Measurements from ENCODE around the gene YWHAH.

GRCh38 chr22:31947296-31947695 is 3.0 kb downstream of the YWHAH start:
- TF ChIP-seq POLR2AphosphoS5 (IDR thresholded peaks at IDR 0.05; ENCODE audit: low read depth) = no peak
- TF ChIP-seq, protein P1, sequence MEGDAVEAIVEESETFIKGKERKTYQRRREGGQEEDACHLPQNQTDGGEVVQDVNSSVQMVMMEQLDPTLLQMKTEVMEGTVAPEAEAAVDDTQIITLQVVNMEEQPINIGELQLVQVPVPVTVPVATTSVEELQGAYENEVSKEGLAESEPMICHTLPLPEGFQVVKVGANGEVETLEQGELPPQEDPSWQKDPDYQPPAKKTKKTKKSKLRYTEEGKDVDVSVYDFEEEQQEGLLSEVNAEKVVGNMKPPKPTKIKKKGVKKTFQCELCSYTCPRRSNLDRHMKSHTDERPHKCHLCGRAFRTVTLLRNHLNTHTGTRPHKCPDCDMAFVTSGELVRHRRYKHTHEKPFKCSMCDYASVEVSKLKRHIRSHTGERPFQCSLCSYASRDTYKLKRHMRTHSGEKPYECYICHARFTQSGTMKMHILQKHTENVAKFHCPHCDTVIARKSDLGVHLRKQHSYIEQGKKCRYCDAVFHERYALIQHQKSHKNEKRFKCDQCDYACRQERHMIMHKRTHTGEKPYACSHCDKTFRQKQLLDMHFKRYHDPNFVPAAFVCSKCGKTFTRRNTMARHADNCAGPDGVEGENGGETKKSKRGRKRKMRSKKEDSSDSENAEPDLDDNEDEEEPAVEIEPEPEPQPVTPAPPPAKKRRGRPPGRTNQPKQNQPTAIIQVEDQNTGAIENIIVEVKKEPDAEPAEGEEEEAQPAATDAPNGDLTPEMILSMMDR (IDR thresholded peaks at IDR 0.05; ENCODE audit: insufficient read depth, low read length) = peak; percentile 71
- no peak for TF ChIP-seq GABPA (IDR thresholded peaks at IDR 0.05; ENCODE audit: low read depth)

Data from HL-60 (cell line).